ENCODE data around the gene G2E3. TPM values are rescaled to one million over a fixed set of nuclear protein-coding genes. Genes with fewer than 3 reads are reported as not detected.
"Not testable (repeated sequence)": the region's sequence is repeated elsewhere in the genome, so short reads cannot be mapped to it uniquely, and the experiment has no call there.

Gene G2E3
- total RNA-seq, 4 donors from 2014 or later: 4.1 to 15.6 (median 11.7) TPM

DNA sequence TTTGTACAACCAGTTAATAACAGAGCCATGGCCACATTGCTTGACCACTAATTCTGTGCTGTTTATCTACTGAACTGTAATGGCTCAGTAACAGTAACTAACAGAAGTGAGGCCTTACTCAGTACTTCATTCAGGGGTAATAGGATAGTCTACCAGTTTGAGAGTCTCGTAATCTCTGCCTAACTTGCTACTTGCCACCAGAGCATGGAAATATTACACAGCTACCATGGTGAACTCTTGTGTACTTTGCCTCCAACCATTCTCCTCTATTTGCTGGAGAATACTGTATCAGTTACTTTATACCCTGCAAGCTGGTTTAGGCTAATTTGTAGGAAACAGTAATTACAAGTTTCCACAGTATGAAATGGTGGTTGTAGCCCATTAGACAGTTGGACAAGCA, 73.8 kb downstream of the G2E3 start:
- Histone ChIP-seq H3K4me1 (no peaks in the 10 kb centered on the region), H3K4me3 (no peak overlapping the region), H3K27me3 (no peaks in the 10 kb centered on the region), H3K9me3 (no peaks in the 10 kb centered on the region), H3K27ac (no peak overlapping the region), H3K36me3 (peaks cover 0 to 72% (median 12%) of the 10 kb centered on the region in 3 donors)
- TF ChIP-seq, protein P1, sequence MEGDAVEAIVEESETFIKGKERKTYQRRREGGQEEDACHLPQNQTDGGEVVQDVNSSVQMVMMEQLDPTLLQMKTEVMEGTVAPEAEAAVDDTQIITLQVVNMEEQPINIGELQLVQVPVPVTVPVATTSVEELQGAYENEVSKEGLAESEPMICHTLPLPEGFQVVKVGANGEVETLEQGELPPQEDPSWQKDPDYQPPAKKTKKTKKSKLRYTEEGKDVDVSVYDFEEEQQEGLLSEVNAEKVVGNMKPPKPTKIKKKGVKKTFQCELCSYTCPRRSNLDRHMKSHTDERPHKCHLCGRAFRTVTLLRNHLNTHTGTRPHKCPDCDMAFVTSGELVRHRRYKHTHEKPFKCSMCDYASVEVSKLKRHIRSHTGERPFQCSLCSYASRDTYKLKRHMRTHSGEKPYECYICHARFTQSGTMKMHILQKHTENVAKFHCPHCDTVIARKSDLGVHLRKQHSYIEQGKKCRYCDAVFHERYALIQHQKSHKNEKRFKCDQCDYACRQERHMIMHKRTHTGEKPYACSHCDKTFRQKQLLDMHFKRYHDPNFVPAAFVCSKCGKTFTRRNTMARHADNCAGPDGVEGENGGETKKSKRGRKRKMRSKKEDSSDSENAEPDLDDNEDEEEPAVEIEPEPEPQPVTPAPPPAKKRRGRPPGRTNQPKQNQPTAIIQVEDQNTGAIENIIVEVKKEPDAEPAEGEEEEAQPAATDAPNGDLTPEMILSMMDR (IDR thresholded peaks at IDR 0.05): no peak
- no peak for TF ChIP-seq POLR2A (IDR thresholded peaks at IDR 0.05)
- DNase-seq: no peak
- WGBS, 2 donors: 90 to 100% methylated on average over 1 of the region's 1 CpG
- intact Hi-C loops (cut with DNase I): no loop called here

DNA sequence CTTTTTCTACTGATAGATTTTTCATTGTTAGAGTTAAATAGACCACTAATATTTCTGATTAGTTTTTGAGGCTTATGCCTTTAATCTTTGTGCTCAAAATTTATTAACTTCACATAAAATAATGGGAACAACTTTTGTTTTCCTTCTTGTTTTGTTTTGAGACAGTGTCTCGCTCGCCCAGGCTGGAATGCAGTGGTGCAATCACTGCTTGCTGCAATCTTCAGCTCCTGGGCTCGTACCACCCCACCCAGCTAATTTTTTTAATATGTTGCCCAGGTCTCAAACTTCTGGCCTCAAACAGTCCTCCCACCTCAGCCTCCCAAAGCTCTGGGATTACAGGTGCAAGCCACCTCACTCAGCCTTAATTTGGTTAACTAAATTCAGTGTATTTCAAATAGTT, 80.0 kb downstream of the G2E3 start:
- H3K27me3 ChIP-seq: no peaks in the 10 kb centered on the region
- no peaks in the 10 kb centered on the region for H3K4me1 ChIP-seq
- H3K9me3 ChIP-seq: no peaks in the 10 kb centered on the region
- 72 to 79% methylated on average over 3 of the region's 3 CpGs for WGBS, 2 donors
- DNase-seq: no peak
- H3K36me3 ChIP-seq: peaks cover 0 to 90% (median 12%) of the 10 kb centered on the region in 3 donors
- H3K27ac ChIP-seq: no peak overlapping the region
- TF ChIP-seq, protein P1 (IDR thresholded peaks at IDR 0.05): no peak
- TF ChIP-seq POLR2A (IDR thresholded peaks at IDR 0.05): no peak
- H3K4me3 ChIP-seq: no peak overlapping the region
- intact Hi-C loops (cut with DNase I): no loop called here

GRCh38 chr14:30641207-30641606, 82.2 kb downstream of the G2E3 start:
- no peak overlapping the region for H3K4me3 ChIP-seq
- TF ChIP-seq POLR2A (IDR thresholded peaks at IDR 0.05): no peak
- TF ChIP-seq, protein P1 (IDR thresholded peaks at IDR 0.05): no peak
- DNase-seq: no peak
- H3K9me3 ChIP-seq: no peaks in the 10 kb centered on the region
- no peak overlapping the region for H3K27ac ChIP-seq
- H3K27me3 ChIP-seq: no peaks in the 10 kb centered on the region
- peaks cover 0 to 91% (median 0%) of the 10 kb centered on the region in 3 donors for H3K36me3 ChIP-seq
- no peaks in the 10 kb centered on the region for H3K4me1 ChIP-seq
- intact Hi-C loops (cut with DNase I): no loop called here
- WGBS, 2 donors: 96% methylated on average over 1 of the region's 1 CpG

GRCh38 chr14:30644462-30644861, 85.5 kb downstream of the G2E3 start:
- WGBS, 2 donors: 90 to 94% methylated on average over 5 of the region's 5 CpGs
- H3K9me3 ChIP-seq; H3K4me3 ChIP-seq; DNase-seq; H3K27ac ChIP-seq; H3K27me3 ChIP-seq; intact Hi-C loops (cut with DNase I); H3K4me1 ChIP-seq: not testable (repeated sequence)
- peaks cover 0 to 97% (median 2%) of the 10 kb centered on the region in 3 donors for H3K36me3 ChIP-seq

DNA sequence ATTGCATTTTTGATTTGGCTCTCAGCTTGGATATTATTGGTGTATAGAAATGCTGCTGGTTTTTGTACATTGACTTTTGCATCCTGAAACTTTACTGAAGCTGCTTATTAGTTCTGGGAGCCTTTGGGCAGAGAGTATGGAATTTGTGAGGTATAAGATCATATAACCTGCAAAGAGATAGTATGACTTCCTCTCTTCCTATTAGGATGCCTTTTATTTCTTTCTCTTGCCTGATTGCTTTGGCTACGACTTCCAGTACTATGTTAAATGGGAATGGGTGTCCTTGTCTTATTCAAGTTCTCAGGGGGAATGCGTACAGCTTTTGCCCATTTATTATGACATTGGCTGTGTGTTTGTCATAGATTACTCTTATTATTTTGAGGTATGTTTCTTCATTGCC, 86.6 kb downstream of the G2E3 start:
- H3K9me3 ChIP-seq: no peaks in the 10 kb centered on the region
- H3K36me3 ChIP-seq: peaks cover 0 to 97% (median 13%) of the 10 kb centered on the region in 3 donors
- H3K4me3 ChIP-seq: no peak overlapping the region
- no peak for DNase-seq
- no peaks in the 10 kb centered on the region for H3K4me1 ChIP-seq
- WGBS, 2 donors: 92 to 93% methylated on average over 2 of the region's 2 CpGs
- TF ChIP-seq, protein P1 (IDR thresholded peaks at IDR 0.05): no peak
- TF ChIP-seq POLR2A (IDR thresholded peaks at IDR 0.05): no peak
- no peaks in the 10 kb centered on the region for H3K27me3 ChIP-seq
- H3K27ac ChIP-seq: no peak overlapping the region
- intact Hi-C loops (cut with DNase I): no loop called here

DNA sequence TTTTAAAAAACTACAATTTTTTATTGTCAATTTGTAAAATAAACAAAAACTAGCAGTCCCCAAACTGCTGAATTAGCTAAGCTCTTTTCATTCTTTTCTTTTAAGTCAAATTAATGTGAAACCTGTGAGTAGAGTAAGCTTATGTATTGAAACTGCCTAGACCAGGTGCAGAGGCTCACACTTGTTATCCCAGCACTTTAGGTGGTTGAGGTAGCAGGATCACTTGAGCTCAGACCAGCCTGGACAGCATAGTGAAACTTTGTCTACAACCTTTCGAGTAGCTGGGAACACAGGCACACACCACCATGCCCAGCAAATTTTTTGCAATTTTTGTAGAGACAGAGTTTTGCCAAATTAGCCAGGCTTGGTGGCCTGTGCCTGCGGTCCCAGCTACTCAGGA, 89.5 kb downstream of the G2E3 start:
- TF ChIP-seq, protein P1 (IDR thresholded peaks at IDR 0.05): no peak
- no peak for TF ChIP-seq POLR2A (IDR thresholded peaks at IDR 0.05)
- 76 to 94% methylated on average over 2 of the region's 2 CpGs for WGBS, 2 donors
- no peak for DNase-seq
- Histone ChIP-seq H3K9me3 (no peaks in the 10 kb centered on the region), H3K27me3 (no peaks in the 10 kb centered on the region), H3K4me3 (no peak overlapping the region), H3K36me3 (peaks cover 0 to 98% (median 17%) of the 10 kb centered on the region in 3 donors), H3K4me1 (no peaks in the 10 kb centered on the region), H3K27ac (no peak overlapping the region)
- intact Hi-C loops (cut with DNase I): no loop called here
